Measurements from ENCODE around the gene RGS9BP. TPM values are rescaled to one million over a fixed set of nuclear protein-coding genes. Genes with fewer than 3 reads are reported as not detected.

Gene RGS9BP, protein sequence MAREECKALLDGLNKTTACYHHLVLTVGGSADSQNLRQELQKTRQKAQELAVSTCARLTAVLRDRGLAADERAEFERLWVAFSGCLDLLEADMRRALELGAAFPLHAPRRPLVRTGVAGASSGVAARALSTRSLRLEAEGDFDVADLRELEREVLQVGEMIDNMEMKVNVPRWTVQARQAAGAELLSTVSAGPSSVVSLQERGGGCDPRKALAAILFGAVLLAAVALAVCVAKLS
- total RNA-seq (2014; rRNA removed; shearing (Covaris generic)) (0.43 and 0.83 TPM in 2 replicates), polyA plus RNA-seq (2016; fragmentation: Nextera tagmentation; extraction: Ambion mirVana) (0.09 TPM in 1 of 2 replicates, not detected in the other)
- long read RNA-seq: 0 reads

DNA sequence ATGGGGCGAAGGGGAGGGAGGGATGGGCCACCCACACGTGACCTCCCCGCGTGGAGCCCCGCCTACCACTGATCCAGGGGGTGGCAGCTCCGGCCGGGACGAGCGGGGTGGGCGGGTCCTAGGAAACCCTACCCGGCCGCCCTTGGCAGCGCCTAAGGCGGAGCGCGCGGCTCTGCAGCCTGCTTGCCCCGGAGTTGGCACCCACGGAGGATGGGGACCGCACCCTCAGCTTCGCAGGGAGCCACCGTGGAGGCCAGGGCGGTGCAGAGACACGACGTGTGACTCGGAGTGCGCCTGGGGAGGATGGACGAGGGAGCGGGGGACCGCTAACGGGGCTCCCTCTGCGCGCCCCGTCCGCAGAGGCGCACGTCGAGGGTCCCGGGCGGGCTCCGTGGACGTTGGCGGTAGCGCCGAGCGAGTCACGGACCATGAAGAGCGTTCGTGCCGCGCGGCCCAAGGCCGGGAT, at the start of gene RGS9BP:
RGS9BP (plus strand) TSS at position 129 of the 466 bp plus-strand sequence. CDS start 416 bp downstream, outside the sequence.
- peaks cover 3% of the 10 kb centered on the region; the same call in 1 of the 3 replicates for H3K9me3 Mint-ChIP-seq
- Histone ChIP-seq H3K9me2 (ENCODE audit: insufficient read depth) (no peaks in the 10 kb centered on the region), H3K4me3 (peak within 1 kb of the TSS; percentile 85), H3K36me3 (ENCODE audit: insufficient read depth) (no peaks in the 10 kb centered on the region), H3F3A (replicated peaks; ENCODE audit: low read depth) (0 out of 2 replicates have a peak, but pooled peaks cover 5% of the 10 kb centered on the region), H3K27ac (ENCODE audit: low read depth) (no peak within 1 kb of the TSS), H3K4me1 (ENCODE audit: insufficient read depth) (peaks cover 14% of the 10 kb centered on the region; the same call in 1 of the 2 replicates), H3K79me2 (replicated peaks; ENCODE audit: insufficient read depth) (peaks cover 37% of the 10 kb centered on the region), H2AFZ (peak within 1 kb of the TSS; percentile 90), H3K4me2 (peak within 1 kb of the TSS; percentile 97), H4K20me1 (replicated peaks; ENCODE audit: insufficient read depth) (peaks cover 20% of the 10 kb centered on the region), H3K27me3 (ENCODE audit: insufficient read depth) (peaks cover 45% of the 10 kb centered on the region)
- peaks cover 36% of the 10 kb centered on the region for H3K27me3 Mint-ChIP-seq (ENCODE audit: insufficient read depth, low read depth, poor library complexity)
- no peaks in the 10 kb centered on the region; the same call in 2 of the 3 replicates for H3K36me3 Mint-ChIP-seq (ENCODE audit: low read depth)
- ATAC-seq: peak; percentile 50
- peaks cover 24% of the 10 kb centered on the region for H3K4me1 Mint-ChIP-seq
- H3K4me3 Mint-ChIP-seq: peak within 1 kb of the TSS; percentile 72
- TF ChIP-seq, protein P1, sequence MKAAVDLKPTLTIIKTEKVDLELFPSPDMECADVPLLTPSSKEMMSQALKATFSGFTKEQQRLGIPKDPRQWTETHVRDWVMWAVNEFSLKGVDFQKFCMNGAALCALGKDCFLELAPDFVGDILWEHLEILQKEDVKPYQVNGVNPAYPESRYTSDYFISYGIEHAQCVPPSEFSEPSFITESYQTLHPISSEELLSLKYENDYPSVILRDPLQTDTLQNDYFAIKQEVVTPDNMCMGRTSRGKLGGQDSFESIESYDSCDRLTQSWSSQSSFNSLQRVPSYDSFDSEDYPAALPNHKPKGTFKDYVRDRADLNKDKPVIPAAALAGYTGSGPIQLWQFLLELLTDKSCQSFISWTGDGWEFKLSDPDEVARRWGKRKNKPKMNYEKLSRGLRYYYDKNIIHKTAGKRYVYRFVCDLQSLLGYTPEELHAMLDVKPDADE (IDR thresholded peaks at IDR 0.05): no peak
- peak; percentile 40 for TF ChIP-seq EZH2 (IDR thresholded peaks at IDR 0.05; ENCODE audit: low read depth, unreplicated experiment)
- peak; percentile 64 for DNase-seq (ENCODE audit: low spot score)
- no peak within 1 kb of the TSS for H3K27ac Mint-ChIP-seq

DNA sequence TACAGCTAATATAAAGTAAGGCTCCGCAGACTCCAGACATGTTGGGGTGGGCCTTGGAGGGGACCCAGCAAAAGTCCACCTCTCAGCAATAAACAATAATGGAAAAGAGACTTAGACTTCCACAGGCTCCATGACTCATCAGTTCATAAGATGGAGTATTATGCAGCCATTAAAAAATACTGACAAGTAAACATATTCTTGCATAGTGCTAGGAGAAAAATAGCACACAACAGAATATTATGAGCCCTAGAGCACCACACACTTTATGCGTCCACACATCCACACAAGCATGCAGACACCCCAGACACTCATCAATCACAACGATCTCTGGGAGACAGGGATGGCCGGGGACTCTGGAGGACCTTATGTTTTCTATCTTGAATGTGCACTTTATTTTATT, 48.7 kb upstream of the RGS9BP start:
- Histone ChIP-seq H4K20me1 (replicated peaks; ENCODE audit: insufficient read depth) (no peaks in the 10 kb centered on the region; the same call in 1 of the 2 replicates), H3K4me2 (no peak overlapping the region), H3K79me2 (replicated peaks; ENCODE audit: insufficient read depth) (no peaks in the 10 kb centered on the region), H3K27me3 (ENCODE audit: insufficient read depth) (no peaks in the 10 kb centered on the region), H2AFZ (no peak overlapping the region), H3K9me2 (ENCODE audit: insufficient read depth) (no peaks in the 10 kb centered on the region), H3F3A (replicated peaks; ENCODE audit: low read depth) (no peaks in the 10 kb centered on the region), H3K4me3 (no peak overlapping the region), H3K27ac (ENCODE audit: low read depth) (no peak overlapping the region), H3K36me3 (ENCODE audit: insufficient read depth) (peaks cover 22% of the 10 kb centered on the region), H3K4me1 (ENCODE audit: insufficient read depth) (no peaks in the 10 kb centered on the region)
- peaks cover 50% of the 10 kb centered on the region for H3K36me3 Mint-ChIP-seq (ENCODE audit: low read depth)
- H3K27me3 Mint-ChIP-seq (ENCODE audit: insufficient read depth, low read depth, poor library complexity): peaks cover 8% of the 10 kb centered on the region
- ATAC-seq (no peak), DNase-seq (ENCODE audit: low spot score) (no peak)
- 0 out of 2 replicates have a peak overlapping the region, but pooled peaks have one; percentile 40 for H3K27ac Mint-ChIP-seq
- no peaks in the 10 kb centered on the region for H3K9me3 Mint-ChIP-seq
- no peak overlapping the region for H3K4me3 Mint-ChIP-seq
- H3K4me1 Mint-ChIP-seq: no peaks in the 10 kb centered on the region
- TF ChIP-seq ZNF331 (CRISPR knock-in tag; IDR thresholded peaks at IDR 0.05; ENCODE audit: low read depth): no peak
- TF ChIP-seq, protein P2, sequence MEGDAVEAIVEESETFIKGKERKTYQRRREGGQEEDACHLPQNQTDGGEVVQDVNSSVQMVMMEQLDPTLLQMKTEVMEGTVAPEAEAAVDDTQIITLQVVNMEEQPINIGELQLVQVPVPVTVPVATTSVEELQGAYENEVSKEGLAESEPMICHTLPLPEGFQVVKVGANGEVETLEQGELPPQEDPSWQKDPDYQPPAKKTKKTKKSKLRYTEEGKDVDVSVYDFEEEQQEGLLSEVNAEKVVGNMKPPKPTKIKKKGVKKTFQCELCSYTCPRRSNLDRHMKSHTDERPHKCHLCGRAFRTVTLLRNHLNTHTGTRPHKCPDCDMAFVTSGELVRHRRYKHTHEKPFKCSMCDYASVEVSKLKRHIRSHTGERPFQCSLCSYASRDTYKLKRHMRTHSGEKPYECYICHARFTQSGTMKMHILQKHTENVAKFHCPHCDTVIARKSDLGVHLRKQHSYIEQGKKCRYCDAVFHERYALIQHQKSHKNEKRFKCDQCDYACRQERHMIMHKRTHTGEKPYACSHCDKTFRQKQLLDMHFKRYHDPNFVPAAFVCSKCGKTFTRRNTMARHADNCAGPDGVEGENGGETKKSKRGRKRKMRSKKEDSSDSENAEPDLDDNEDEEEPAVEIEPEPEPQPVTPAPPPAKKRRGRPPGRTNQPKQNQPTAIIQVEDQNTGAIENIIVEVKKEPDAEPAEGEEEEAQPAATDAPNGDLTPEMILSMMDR (conservative IDR thresholded peaks at IDR 0.05; ENCODE audit: low read depth in 2 of 2): no peak
- TF ChIP-seq STAT1 (IDR thresholded peaks at IDR 0.05; ENCODE audit: unreplicated experiment): no peak
- no peak for TF ChIP-seq EZH2 (IDR thresholded peaks at IDR 0.05; ENCODE audit: low read depth, unreplicated experiment)
- TF ChIP-seq CREB1 (CRISPR knock-in tag; IDR thresholded peaks at IDR 0.05; ENCODE audit: low read depth): no peak
- no peak for TF ChIP-seq NANOG (IDR thresholded peaks at IDR 0.05; ENCODE audit: borderline replicate concordance)
- no peak for TF ChIP-seq JUNB (IDR thresholded peaks at IDR 0.05; ENCODE audit: unreplicated experiment)
- TF ChIP-seq POLR2AphosphoS5 (IDR thresholded peaks at IDR 0.05; ENCODE audit: low read depth): no peak
- TF ChIP-seq, protein P3, sequence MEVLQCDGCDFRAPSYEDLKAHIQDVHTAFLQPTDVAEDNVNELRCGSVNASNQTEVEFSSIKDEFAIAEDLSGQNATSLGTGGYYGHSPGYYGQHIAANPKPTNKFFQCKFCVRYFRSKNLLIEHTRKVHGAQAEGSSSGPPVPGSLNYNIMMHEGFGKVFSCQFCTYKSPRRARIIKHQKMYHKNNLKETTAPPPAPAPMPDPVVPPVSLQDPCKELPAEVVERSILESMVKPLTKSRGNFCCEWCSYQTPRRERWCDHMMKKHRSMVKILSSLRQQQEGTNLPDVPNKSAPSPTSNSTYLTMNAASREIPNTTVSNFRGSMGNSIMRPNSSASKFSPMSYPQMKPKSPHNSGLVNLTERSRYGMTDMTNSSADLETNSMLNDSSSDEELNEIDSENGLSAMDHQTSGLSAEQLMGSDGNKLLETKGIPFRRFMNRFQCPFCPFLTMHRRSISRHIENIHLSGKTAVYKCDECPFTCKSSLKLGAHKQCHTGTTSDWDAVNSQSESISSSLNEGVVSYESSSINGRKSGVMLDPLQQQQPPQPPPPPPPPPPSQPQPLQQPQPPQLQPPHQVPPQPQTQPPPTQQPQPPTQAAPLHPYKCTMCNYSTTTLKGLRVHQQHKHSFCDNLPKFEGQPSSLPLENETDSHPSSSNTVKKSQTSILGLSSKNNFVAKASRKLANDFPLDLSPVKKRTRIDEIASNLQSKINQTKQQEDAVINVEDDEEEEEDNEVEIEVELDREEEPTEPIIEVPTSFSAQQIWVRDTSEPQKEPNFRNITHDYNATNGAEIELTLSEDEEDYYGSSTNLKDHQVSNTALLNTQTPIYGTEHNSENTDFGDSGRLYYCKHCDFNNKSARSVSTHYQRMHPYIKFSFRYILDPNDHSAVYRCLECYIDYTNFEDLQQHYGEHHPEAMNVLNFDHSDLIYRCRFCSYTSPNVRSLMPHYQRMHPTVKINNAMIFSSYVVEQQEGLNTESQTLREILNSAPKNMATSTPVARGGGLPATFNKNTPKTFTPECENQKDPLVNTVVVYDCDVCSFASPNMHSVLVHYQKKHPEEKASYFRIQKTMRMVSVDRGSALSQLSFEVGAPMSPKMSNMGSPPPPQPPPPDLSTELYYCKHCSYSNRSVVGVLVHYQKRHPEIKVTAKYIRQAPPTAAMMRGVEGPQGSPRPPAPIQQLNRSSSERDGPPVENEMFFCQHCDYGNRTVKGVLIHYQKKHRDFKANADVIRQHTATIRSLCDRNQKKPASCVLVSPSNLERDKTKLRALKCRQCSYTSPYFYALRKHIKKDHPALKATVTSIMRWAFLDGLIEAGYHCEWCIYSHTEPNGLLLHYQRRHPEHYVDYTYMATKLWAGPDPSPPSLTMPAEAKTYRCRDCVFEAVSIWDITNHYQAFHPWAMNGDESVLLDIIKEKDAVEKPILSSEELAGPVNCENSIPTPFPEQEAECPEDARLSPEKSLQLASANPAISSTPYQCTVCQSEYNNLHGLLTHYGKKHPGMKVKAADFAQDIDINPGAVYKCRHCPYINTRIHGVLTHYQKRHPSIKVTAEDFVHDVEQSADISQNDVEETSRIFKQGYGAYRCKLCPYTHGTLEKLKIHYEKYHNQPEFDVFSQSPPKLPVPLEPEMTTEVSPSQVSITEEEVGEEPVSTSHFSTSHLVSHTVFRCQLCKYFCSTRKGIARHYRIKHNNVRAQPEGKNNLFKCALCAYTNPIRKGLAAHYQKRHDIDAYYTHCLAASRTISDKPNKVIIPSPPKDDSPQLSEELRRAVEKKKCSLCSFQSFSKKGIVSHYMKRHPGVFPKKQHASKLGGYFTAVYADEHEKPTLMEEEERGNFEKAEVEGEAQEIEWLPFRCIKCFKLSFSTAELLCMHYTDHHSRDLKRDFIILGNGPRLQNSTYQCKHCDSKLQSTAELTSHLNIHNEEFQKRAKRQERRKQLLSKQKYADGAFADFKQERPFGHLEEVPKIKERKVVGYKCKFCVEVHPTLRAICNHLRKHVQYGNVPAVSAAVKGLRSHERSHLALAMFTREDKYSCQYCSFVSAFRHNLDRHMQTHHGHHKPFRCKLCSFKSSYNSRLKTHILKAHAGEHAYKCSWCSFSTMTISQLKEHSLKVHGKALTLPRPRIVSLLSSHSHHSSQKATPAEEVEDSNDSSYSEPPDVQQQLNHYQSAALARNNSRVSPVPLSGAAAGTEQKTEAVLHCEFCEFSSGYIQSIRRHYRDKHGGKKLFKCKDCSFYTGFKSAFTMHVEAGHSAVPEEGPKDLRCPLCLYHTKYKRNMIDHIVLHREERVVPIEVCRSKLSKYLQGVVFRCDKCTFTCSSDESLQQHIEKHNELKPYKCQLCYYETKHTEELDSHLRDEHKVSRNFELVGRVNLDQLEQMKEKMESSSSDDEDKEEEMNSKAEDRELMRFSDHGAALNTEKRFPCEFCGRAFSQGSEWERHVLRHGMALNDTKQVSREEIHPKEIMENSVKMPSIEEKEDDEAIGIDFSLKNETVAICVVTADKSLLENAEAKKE (CRISPR knock-in tag; IDR thresholded peaks at IDR 0.05): no peak
- no peak for TF ChIP-seq EZH2phosphoT487 (IDR thresholded peaks at IDR 0.05; ENCODE audit: unreplicated experiment)
